ENCODE results near the gene PTPRM. TPM values are rescaled to one million over a fixed set of nuclear protein-coding genes. Genes with fewer than 3 reads are reported as not detected.

Gene PTPRM
- total RNA-seq, 1 experiment from 2014 or later, result 42.3 TPM

DNA sequence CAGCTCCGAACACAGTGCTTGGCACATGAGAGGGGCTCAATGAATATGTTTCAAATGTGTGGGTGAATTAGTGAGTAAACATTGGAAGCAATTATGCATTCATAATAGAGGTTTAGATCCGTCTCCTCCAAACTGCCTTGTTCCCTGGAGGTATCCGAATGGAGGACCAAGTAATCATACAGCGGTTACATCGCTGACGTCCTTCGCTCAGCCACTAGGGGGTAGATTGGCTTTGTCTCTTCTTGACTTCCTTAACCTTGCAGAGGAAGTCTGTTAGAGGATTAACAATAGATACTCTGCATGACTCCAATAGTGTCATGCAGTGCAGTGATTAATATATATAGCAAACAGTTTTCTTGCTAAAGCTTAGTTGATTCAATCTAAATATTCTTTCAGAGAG is 517.0 kb downstream of the PTPRM start:
- no peak overlapping the region for H3K27ac Mint-ChIP-seq (ENCODE audit: unreplicated experiment)
- DNase-seq, result peak; percentile 22
- H3K9me3 Mint-ChIP-seq (ENCODE audit: low read depth, unreplicated experiment), result no peaks in the 10 kb centered on the region
- BruUV-seq (replicated peaks), result no TSS peak
- CTCF ChIA-PET, result no interaction called here
- no peaks in the 10 kb centered on the region for H3K4me1 Mint-ChIP-seq (ENCODE audit: low read depth, unreplicated experiment)
- no peaks in the 10 kb centered on the region for H3K27me3 Mint-ChIP-seq (ENCODE audit: unreplicated experiment)
- H3K4me3 Mint-ChIP-seq (ENCODE audit: low read depth, unreplicated experiment), result no peak overlapping the region
- no peak for TF ChIP-seq CTCF (IDR thresholded peaks at IDR 0.05; ENCODE audit: unreplicated experiment)
- intact Hi-C loops (cut with micrococcal nuclease; ENCODE audit: unreplicated experiment), result loop anchor here (10.0 kb wide), 1 partner anchor 281 kb away; no protein-coding TSS in a partner anchor
- H3K36me3 Mint-ChIP-seq (ENCODE audit: insufficient read depth, unreplicated experiment), result no peaks in the 10 kb centered on the region

DNA sequence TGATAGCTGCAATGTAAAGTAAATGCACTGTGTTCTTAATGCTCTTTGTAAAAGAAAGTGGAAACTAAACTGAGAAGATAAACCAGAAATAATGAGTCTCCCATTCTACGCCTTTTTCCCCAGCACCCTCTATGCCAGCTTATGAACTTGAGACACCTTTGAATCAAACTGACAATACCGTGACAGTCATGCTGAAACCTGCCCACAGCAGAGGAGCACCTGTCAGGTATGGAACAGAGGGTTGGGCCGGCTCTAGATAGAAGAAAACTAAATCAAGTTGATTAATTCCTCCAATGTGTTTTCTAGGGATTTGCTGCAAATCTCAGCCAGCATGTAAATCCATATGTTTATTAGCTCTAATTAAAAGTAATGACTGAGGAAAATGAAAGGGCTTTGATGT is 521.5 kb downstream of the PTPRM start:
- H3K4me3 Mint-ChIP-seq (ENCODE audit: low read depth, unreplicated experiment), result no peak overlapping the region
- intact Hi-C loops (cut with micrococcal nuclease; ENCODE audit: unreplicated experiment), result loop anchor here (10.0 kb wide), 1 partner anchor 276 kb away; no protein-coding TSS in a partner anchor
- BruUV-seq (replicated peaks), result no TSS peak

DNA sequence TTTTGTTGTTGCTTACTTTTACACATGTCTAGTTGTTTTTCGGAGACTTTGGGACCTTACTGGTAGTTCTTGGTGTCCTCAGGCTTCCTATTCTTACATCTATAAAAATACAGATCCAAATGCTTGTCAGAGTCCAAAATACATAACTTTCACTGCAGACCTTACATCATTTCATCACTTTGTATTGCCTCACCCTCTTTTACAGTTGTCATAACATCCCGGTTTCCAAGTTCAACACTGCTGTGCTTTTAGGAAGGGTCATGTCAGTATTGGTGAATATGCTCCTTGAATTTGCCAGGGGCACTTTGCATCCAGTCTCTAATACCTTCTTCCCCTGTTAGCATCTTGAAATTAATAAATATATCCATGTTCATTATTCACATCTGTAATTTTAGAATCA is 523.9 kb downstream of the PTPRM start:
- no peak overlapping the region for H3K27ac Mint-ChIP-seq (ENCODE audit: unreplicated experiment)
- BruUV-seq (replicated peaks), result no TSS peak
- H3K9me3 Mint-ChIP-seq (ENCODE audit: low read depth, unreplicated experiment), result no peaks in the 10 kb centered on the region
- no peaks in the 10 kb centered on the region for H3K4me1 Mint-ChIP-seq (ENCODE audit: low read depth, unreplicated experiment)
- no peak for DNase-seq
- no peaks in the 10 kb centered on the region for H3K36me3 Mint-ChIP-seq (ENCODE audit: insufficient read depth, unreplicated experiment)
- no peak for TF ChIP-seq CTCF (IDR thresholded peaks at IDR 0.05; ENCODE audit: unreplicated experiment)
- intact Hi-C loops (cut with micrococcal nuclease; ENCODE audit: unreplicated experiment), result no loop called here
- CTCF ChIA-PET, result no interaction called here
- no peaks in the 10 kb centered on the region for H3K27me3 Mint-ChIP-seq (ENCODE audit: unreplicated experiment)
- H3K4me3 Mint-ChIP-seq (ENCODE audit: low read depth, unreplicated experiment), result no peak overlapping the region

More for the DNA sequence above, 521.5 kb downstream of the PTPRM start:
- no peaks in the 10 kb centered on the region for H3K27me3 Mint-ChIP-seq (ENCODE audit: unreplicated experiment)
- H3K4me1 Mint-ChIP-seq (ENCODE audit: low read depth, unreplicated experiment), result no peaks in the 10 kb centered on the region
- no peaks in the 10 kb centered on the region for H3K36me3 Mint-ChIP-seq (ENCODE audit: insufficient read depth, unreplicated experiment)
- H3K27ac Mint-ChIP-seq (ENCODE audit: unreplicated experiment), result no peak overlapping the region
- TF ChIP-seq CTCF (IDR thresholded peaks at IDR 0.05; ENCODE audit: unreplicated experiment), result no peak
- no peaks in the 10 kb centered on the region for H3K9me3 Mint-ChIP-seq (ENCODE audit: low read depth, unreplicated experiment)
- DNase-seq, result no peak
- CTCF ChIA-PET, result no interaction called here

- BruUV-seq (replicated peaks), result no TSS peak
- Mint-ChIP-seq H3K27me3 (ENCODE audit: unreplicated experiment) (no peaks in the 10 kb centered on the region), H3K27ac (ENCODE audit: unreplicated experiment) (no peak overlapping the region), H3K36me3 (ENCODE audit: insufficient read depth, unreplicated experiment) (no peaks in the 10 kb centered on the region), H3K4me3 (ENCODE audit: low read depth, unreplicated experiment) (no peak overlapping the region), H3K4me1 (ENCODE audit: low read depth, unreplicated experiment) (no peaks in the 10 kb centered on the region), H3K9me3 (ENCODE audit: low read depth, unreplicated experiment) (peaks cover 2% of the 10 kb centered on the region)
- intact Hi-C loops (cut with micrococcal nuclease; ENCODE audit: unreplicated experiment), result no loop called here
- CTCF ChIA-PET, result no interaction called here
- no peak for TF ChIP-seq CTCF (IDR thresholded peaks at IDR 0.05; ENCODE audit: unreplicated experiment)
- no peak for DNase-seq
Observed at GRCh38 chr18:8095947-8096570, 528.9 kb downstream of the PTPRM start.

Data from Calu3 (cell line).